IPS-20b (cell line): ENCODE measurements around the gene MMAB.

Experiments
- H3K27ac ChIP-seq: one replicate; pipeline ENCODE4 v1.5.1; 2013; ENCODE audit warnings: low read length
- H3K27me3 ChIP-seq: 2 replicates; pipeline ENCODE4 v1.6.1; 2013; ENCODE audit warnings: mild to moderate bottlenecking, low read length, inconsistent platforms; ENCODE audit not compliant: insufficient read depth
- H3K36me3 ChIP-seq: 2 replicates; pipeline ENCODE4 v1.6.1; 2013; ENCODE audit warnings: low read depth, mild to moderate bottlenecking, inconsistent platforms, low read length, moderate library complexity; ENCODE audit not compliant: insufficient read depth
- H3K4me1 ChIP-seq: 2 replicates; pipeline ENCODE4 v1.6.1; 2013; ENCODE audit warnings: mild to moderate bottlenecking, control low read depth, inconsistent platforms, low read length, moderate library complexity; ENCODE audit not compliant: insufficient read depth
- H3K4me3 ChIP-seq: 2 replicates; pipeline ENCODE4 v1.5.1; 2013; ENCODE audit warnings: mild to moderate bottlenecking, low read length, inconsistent platforms
- H3K9ac ChIP-seq: 2 replicates; pipeline ENCODE4 v1.6.1; 2013; ENCODE audit warnings: low read depth, mild to moderate bottlenecking, inconsistent platforms, low read length, moderate library complexity
- H3K9me3 ChIP-seq: 2 replicates; pipeline ENCODE4 v1.6.1; 2013; ENCODE audit warnings: mild to moderate bottlenecking, low read depth, low read length, inconsistent platforms; ENCODE audit not compliant: insufficient read depth

The MMAB gene

GRCh38 chr12:109580684-109581333, 7.5 kb upstream of the MMAB start:
- Histone ChIP-seq H3K9ac (no peak overlapping the region), H3K4me3 (no peak overlapping the region), H3K27me3 (no peaks in the 10 kb centered on the region), H3K36me3 (peaks cover 72% of the 10 kb centered on the region), H3K9me3 (no peaks in the 10 kb centered on the region), H3K4me1 (no peaks in the 10 kb centered on the region; the same call in 1 of the 2 replicates), H3K27ac (no peak overlapping the region)

GRCh38 chr12:109580272-109580671, 7.0 kb upstream of the MMAB start:
- H3K9me3 ChIP-seq: no peaks in the 10 kb centered on the region
- no peak overlapping the region for H3K4me3 ChIP-seq
- H3K27me3 ChIP-seq: no peaks in the 10 kb centered on the region
- H3K27ac ChIP-seq: no peak overlapping the region
- no peaks in the 10 kb centered on the region; the same call in 1 of the 2 replicates for H3K4me1 ChIP-seq
- H3K9ac ChIP-seq: no peak overlapping the region
- peaks cover 75% of the 10 kb centered on the region for H3K36me3 ChIP-seq

- H3K9ac ChIP-seq: no peak overlapping the region
- H3K4me3 ChIP-seq: no peak overlapping the region
- no peaks in the 10 kb centered on the region for H3K9me3 ChIP-seq
- H3K27ac ChIP-seq: no peak overlapping the region
- H3K27me3 ChIP-seq: no peaks in the 10 kb centered on the region
- H3K36me3 ChIP-seq: peaks cover 75% of the 10 kb centered on the region
- no peaks in the 10 kb centered on the region; the same call in 1 of the 2 replicates for H3K4me1 ChIP-seq
Measured at GRCh38 chr12:109579639-109580038, 6.3 kb upstream of the MMAB start.

GRCh38 chr12:109578330-109578927, 5.1 kb upstream of the MMAB start:
- Histone ChIP-seq H3K9me3 (no peaks in the 10 kb centered on the region), H3K9ac (no peak overlapping the region), H3K4me1 (no peaks in the 10 kb centered on the region; the same call in 1 of the 2 replicates), H3K27ac (no peak overlapping the region), H3K27me3 (no peaks in the 10 kb centered on the region), H3K4me3 (no peak overlapping the region), H3K36me3 (peaks cover 65% of the 10 kb centered on the region)

- no peaks in the 10 kb centered on the region for H3K27me3 ChIP-seq
- no peak overlapping the region for H3K4me3 ChIP-seq
- no peaks in the 10 kb centered on the region for H3K9me3 ChIP-seq
- no peak overlapping the region for H3K27ac ChIP-seq
- H3K4me1 ChIP-seq: peaks cover 6% of the 10 kb centered on the region
- peaks cover 65% of the 10 kb centered on the region for H3K36me3 ChIP-seq
- H3K9ac ChIP-seq: no peak overlapping the region
Measured at GRCh38 chr12:109577311-109577710, 4.0 kb upstream of the MMAB start.

GRCh38 chr12:109575683-109576082, 2.4 kb upstream of the MMAB start:
- Histone ChIP-seq H3K4me3 (no peak overlapping the region), H3K9ac (no peak overlapping the region), H3K36me3 (peaks cover 58% of the 10 kb centered on the region), H3K9me3 (no peaks in the 10 kb centered on the region), H3K27ac (no peak overlapping the region), H3K27me3 (no peaks in the 10 kb centered on the region), H3K4me1 (peaks cover 6% of the 10 kb centered on the region; the same call in 1 of the 2 replicates)

- H3K4me3 ChIP-seq: peak overlapping the region; percentile 97
- no peaks in the 10 kb centered on the region for H3K9me3 ChIP-seq
- H3K36me3 ChIP-seq: peaks cover 48% of the 10 kb centered on the region
- H3K9ac ChIP-seq: peak overlapping the region; percentile 88; the same call in 1 of the 2 replicates
- no peak overlapping the region for H3K27ac ChIP-seq
- H3K27me3 ChIP-seq: no peaks in the 10 kb centered on the region
- H3K4me1 ChIP-seq: peaks cover 6% of the 10 kb centered on the region; the same call in 1 of the 2 replicates
Measured at GRCh38 chr12:109573914-109574244, 575 bp upstream of the MMAB start.

- Histone ChIP-seq H3K27me3 (no peaks in the 10 kb centered on the region), H3K4me3 (peak overlapping the region; percentile 97), H3K9ac (peak overlapping the region; percentile 75; the same call in 1 of the 2 replicates), H3K36me3 (peaks cover 45% of the 10 kb centered on the region; the same call in 1 of the 2 replicates), H3K4me1 (peaks cover 6% of the 10 kb centered on the region; the same call in 1 of the 2 replicates), H3K27ac (peak overlapping the region; percentile 75), H3K9me3 (no peaks in the 10 kb centered on the region)
Measured at GRCh38 chr12:109572506-109572845, 828 bp downstream of the MMAB start.

GRCh38 chr12:109571773-109572505, 1.4 kb downstream of the MMAB start:
- H3K36me3 ChIP-seq: peaks cover 44% of the 10 kb centered on the region; the same call in 1 of the 2 replicates
- no peak overlapping the region for H3K9ac ChIP-seq
- no peak overlapping the region for H3K27ac ChIP-seq
- H3K27me3 ChIP-seq: no peaks in the 10 kb centered on the region
- no peak overlapping the region for H3K4me3 ChIP-seq
- H3K9me3 ChIP-seq: no peaks in the 10 kb centered on the region
- peaks cover 6% of the 10 kb centered on the region; the same call in 1 of the 2 replicates for H3K4me1 ChIP-seq

GRCh38 chr12:109568486-109568885, 4.8 kb downstream of the MMAB start:
- H3K27ac ChIP-seq: no peak overlapping the region
- H3K36me3 ChIP-seq: peaks cover 42% of the 10 kb centered on the region
- no peaks in the 10 kb centered on the region for H3K27me3 ChIP-seq
- peaks cover 6% of the 10 kb centered on the region; the same call in 1 of the 2 replicates for H3K4me1 ChIP-seq
- no peak overlapping the region; the same call in 1 of the 2 replicates for H3K9ac ChIP-seq
- H3K4me3 ChIP-seq: no peak overlapping the region
- no peaks in the 10 kb centered on the region for H3K9me3 ChIP-seq

- Histone ChIP-seq H3K36me3 (peaks cover 48% of the 10 kb centered on the region), H3K9ac (no peak overlapping the region), H3K27me3 (no peaks in the 10 kb centered on the region), H3K27ac (no peak overlapping the region), H3K4me1 (peaks cover 6% of the 10 kb centered on the region; the same call in 1 of the 2 replicates), H3K9me3 (no peaks in the 10 kb centered on the region), H3K4me3 (no peak overlapping the region)
Measured at GRCh38 chr12:109567967-109568366, 5.3 kb downstream of the MMAB start.
